Liver (tissue), 3 donors: ENCODE data around the gene RNF34.

Source experiments
- CTCF ChIP-seq: fragments of 150-350 bp; IDR thresholded peaks from 2 replicates; pipeline ENCODE4 v1.5.1; 2017; ENCODE audit warnings: improper control_type of control experiment, low read depth, low read length; ENCODE audit not compliant: missing input control
- EGR1 ChIP-seq, 2 donors: IDR thresholded peaks; 2 replicates each; pipeline ENCODE4 v1.6.1; 2016 to 2018; ENCODE audit warnings: antibody characterized with exemption in 2 of 2, low read depth in 2 of 2
- GABPA ChIP-seq, 2 donors: IDR thresholded peaks in 1 of 2; conservative IDR thresholded peaks in 1 of 2; 2 replicates each; pipeline ENCODE4 v1.6.1; 2016; ENCODE audit warnings: antibody characterized with exemption in 2 of 2, mild to moderate bottlenecking in 1 of 2, moderate library complexity in 1 of 2
- RAD21 ChIP-seq, 2 donors: IDR thresholded peaks; 2 replicates each; pipeline ENCODE4 v1.6.1; 2016; ENCODE audit warnings: antibody characterized with exemption in 2 of 2, mild to moderate bottlenecking in 2 of 2
- REST ChIP-seq: IDR thresholded peaks from 2 replicates; pipeline ENCODE4 v1.6.1; 2016; ENCODE audit warnings: antibody characterized with exemption, mild to moderate bottlenecking
- RXRA ChIP-seq, 2 donors: IDR thresholded peaks; 2 replicates each; pipeline ENCODE4 v1.6.1; 2017 to 2018; ENCODE audit warnings: antibody characterized with exemption in 2 of 2, mild to moderate bottlenecking in 1 of 2
- SP1 ChIP-seq: IDR thresholded peaks from 2 replicates; pipeline ENCODE4 v1.6.1; 2018; ENCODE audit warnings: antibody characterized with exemption, mild to moderate bottlenecking
- ZBTB33 ChIP-seq: IDR thresholded peaks from 2 replicates; pipeline ENCODE4 v1.6.1; 2016; ENCODE audit warnings: antibody characterized with exemption
- donor health status: healthy.
- donor health status: healthy.

GRCh38 chr12:121427556-121428050 is 27.7 kb downstream of the RNF34 start:
- TF ChIP-seq GABPA (IDR thresholded peaks at IDR 0.05 in 1 of 2, conservative IDR thresholded peaks at IDR 0.05 in 1 of 2) (no peak), CTCF (no peak), EGR1 (IDR thresholded peaks at IDR 0.05; ENCODE audit: low read depth in 2 of 2) (no peak), ZBTB33 (no peak), SP1 (no peak), RAD21 (IDR thresholded peaks at IDR 0.05) (no peak), REST (no peak), RXRA (IDR thresholded peaks at IDR 0.05) (no peak)
